HepG2 (cell line): ENCODE measurements around the gene CAPN11. TPM values are rescaled to one million over a fixed set of nuclear protein-coding genes. Genes with fewer than 3 reads are reported as not detected.

Experiments used
- KAT8 ChIP-seq: IDR thresholded peaks from 2 replicates; pipeline ENCODE4 v1.6.1; 2016; ENCODE audit warnings: missing genetic modification reagents, missing compliant biosample characterization
- NFAT5 ChIP-seq: sonication (generic); formaldehyde crosslinking; IDR thresholded peaks from 2 replicates; pipeline ENCODE4 v1.4.0; 2020; ENCODE audit warnings: missing genetic modification reagents
- SMAD3 ChIP-seq: sonication (generic); formaldehyde crosslinking; IDR thresholded peaks from 2 replicates; pipeline ENCODE4 v1.4.0; 2020; ENCODE audit warnings: missing genetic modification reagents
- SP5 ChIP-seq: IDR thresholded peaks from 2 replicates; pipeline ENCODE4 v1.6.1; 2016; ENCODE audit warnings: low read depth, borderline replicate concordance
- ZBTB39 ChIP-seq: sonication (generic); formaldehyde crosslinking; IDR thresholded peaks from 2 replicates; pipeline ENCODE4 v1.5.0; 2020; ENCODE audit warnings: missing genetic modification reagents
- ZMYM3 ChIP-seq: sonication (generic); formaldehyde crosslinking; IDR thresholded peaks from 2 replicates; pipeline ENCODE4 v1.5.1; 2020; ENCODE audit warnings: mild to moderate bottlenecking, missing genetic modification reagents
- ZNF205 ChIP-seq: IDR thresholded peaks from 2 replicates; pipeline ENCODE4 v1.6.1; 2018; ENCODE audit warnings: missing biosample characterization, missing genetic modification reagents
- ZNF235 ChIP-seq: sonication (generic); formaldehyde crosslinking; IDR thresholded peaks from 2 replicates; pipeline ENCODE4 v1.8.1; 2023; ENCODE audit warnings: mild to moderate bottlenecking, missing genetic modification reagents, borderline replicate concordance
- ZNF318 ChIP-seq: sonication (generic); formaldehyde crosslinking; IDR thresholded peaks from 2 replicates; pipeline ENCODE4 v1.4.0; 2020; ENCODE audit warnings: mild to moderate bottlenecking, missing genetic modification reagents
- ZNF543 ChIP-seq: sonication (generic); formaldehyde crosslinking; IDR thresholded peaks from 2 replicates; pipeline ENCODE4 v1.4.0; 2020; ENCODE audit warnings: mild to moderate bottlenecking, missing genetic modification reagents
- ZNF674 ChIP-seq: sonication (generic); formaldehyde crosslinking; IDR thresholded peaks from 2 replicates; pipeline ENCODE4 v1.5.0; 2020; ENCODE audit warnings: low read depth, mild to moderate bottlenecking, missing genetic modification reagents
- ZNF883 ChIP-seq: sonication (generic); formaldehyde crosslinking; IDR thresholded peaks from 2 replicates; pipeline ENCODE4 v1.5.1; 2020; ENCODE audit warnings: mild to moderate bottlenecking, missing genetic modification reagents; ENCODE audit errors: not compliant biosample characterization
- polyA plus RNA-seq, 8 experiments: library from polyadenylated mRNA; depleted of rRNA in 3 of 8; stranded (reverse) in 7 of 8; unstranded in 1 of 8; fragments of >200 nt; fragmentation: Illumina TruSeq in 4 of 8; extraction: Trizol in 4 of 8; gene quantifications; 2 replicates each; pipeline versions ENCODE4 v1.2.1 to v1.2.3, GENCODE V29; 2011 to 2016; ENCODE audit warnings: low read depth in 4 of 8, missing spikeins in 1 of 8, mixed read lengths in 1 of 8; ENCODE audit not compliant: insufficient read depth in 1 of 8
- total RNA-seq, 5 experiments: library from RNA; depleted of rRNA; stranded (reverse); fragments of >200 nt; fragmentation: Illumina TruSeq; extraction: Trizol; gene quantifications; 2 replicates each; pipeline ENCODE4 v1.2.3, GENCODE V29; 2016; ENCODE audit warnings: low read depth in 1 of 5

CAPN11 gene
- total and polyA plus RNA-seq, 2 of the 13 experiments (the other 11 are each of a cell fraction or from before 2014, with no cell fraction given) = 0.07 to 0.11 TPM

- TF ChIP-seq ZBTB39 (CRISPR knock-in tag) (0 out of 2 replicates have a peak, but pooled peaks have one; percentile 44), ZNF235 (CRISPR knock-in tag) (no peak), KAT8 (CRISPR knock-in tag) (peak; percentile 83), SP5 (CRISPR knock-in tag) (peak; percentile 34; the same call in 1 of the 2 replicates), ZNF543 (CRISPR knock-in tag) (0 out of 2 replicates have a peak, but pooled peaks have one; percentile 54), ZNF883 (CRISPR knock-in tag) (no peak), NFAT5 (CRISPR knock-in tag) (no peak), ZNF318 (CRISPR knock-in tag) (no peak), SMAD3 (peak; percentile 87; the same call in 1 of the 2 replicates), ZMYM3 (CRISPR knock-in tag) (peak; percentile 73), ZNF205 (CRISPR knock-in tag) (peak; percentile 77), ZNF674 (CRISPR knock-in tag) (no peak)
Measured at GRCh38 chr6:44111434-44112417, 46.9 kb upstream of the CAPN11 start (continued).
